Stimulated activated CD8-positive, alpha-beta memory T cell treated with anti-CD3 and anti-CD28 coated beads, Interleukin-12 subunit alpha, Interleukin-12 subunit beta, amount 100 ng/mL, for 24 hours (primary cell): ENCODE data around the gene IL17RC.
"Not testable (repeated sequence)": the region's sequence is repeated elsewhere in the genome, so short reads cannot be mapped to it uniquely, and the experiment has no call there.

ENCODE experiments used
- DNase-seq: peaks from one replicate; pipeline ENCODE4 v3.0.0-alpha.2; 2020; ENCODE audit errors: extremely low read depth

The IL17RC gene

GRCh38 chr3:9916734-9917680, at the start of gene IL17RC:
IL17RC (plus strand) TSS chr3:9917098; CDS start chr3:9917316, 218 bp downstream.
- no peak for DNase-seq

GRCh38 chr3:9867106-9867505, 49.8 kb upstream of the IL17RC start:
- no peak for DNase-seq

GRCh38 chr3:9869955-9870354, 46.9 kb upstream of the IL17RC start:
- no peak for DNase-seq

GRCh38 chr3:9870978-9871377, 45.9 kb upstream of the IL17RC start:
- DNase-seq = no peak

GRCh38 chr3:9872067-9872466, 44.8 kb upstream of the IL17RC start:
- not testable (repeated sequence) for DNase-seq

- DNase-seq = no peak
Observed at GRCh38 chr3:9875448-9875847, 41.5 kb upstream of the IL17RC start.

- not testable (repeated sequence) for DNase-seq
Observed at GRCh38 chr3:9876255-9876654, 40.6 kb upstream of the IL17RC start.

- no peak for DNase-seq
Observed at GRCh38 chr3:9876991-9877390, 39.9 kb upstream of the IL17RC start.

- no peak for DNase-seq
Observed at GRCh38 chr3:9878700-9879099, 38.2 kb upstream of the IL17RC start.

- no peak for DNase-seq
Observed at GRCh38 chr3:9879830-9880549, 36.9 kb upstream of the IL17RC start, which contains the start of gene CIDEC. CIDEC (minus strand) TSS chr3:9880253; CDS start chr3:9878486, 1,767 bp downstream.

- no peak for DNase-seq
Observed at GRCh38 chr3:9881441-9881840, 35.5 kb upstream of the IL17RC start.

- DNase-seq = no peak
Observed at GRCh38 chr3:9883706-9884554, 33.0 kb upstream of the IL17RC start.

- no peak for DNase-seq
Observed at GRCh38 chr3:9884555-9885165, 32.2 kb upstream of the IL17RC start.

- DNase-seq = no peak
Observed at GRCh38 chr3:9886328-9886727, 30.6 kb upstream of the IL17RC start.

- DNase-seq = no peak
Observed at GRCh38 chr3:9887480-9887879, 29.4 kb upstream of the IL17RC start.

- DNase-seq = no peak
Observed at GRCh38 chr3:9888540-9888939, 28.4 kb upstream of the IL17RC start.

- DNase-seq = no peak
Observed at GRCh38 chr3:9889405-9889804, 27.5 kb upstream of the IL17RC start.

GRCh38 chr3:9890249-9891071, 26.4 kb upstream of the IL17RC start, which contains the start of gene JAGN1:
JAGN1 (plus strand) TSS chr3:9890610; CDS start chr3:9890723, 113 bp downstream.
- peak; percentile 73 for DNase-seq

GRCh38 chr3:9891072-9891622, 25.8 kb upstream of the IL17RC start:
- no peak for DNase-seq

GRCh38 chr3:9893739-9894138, 23.2 kb upstream of the IL17RC start:
- no peak for DNase-seq
